Measurements from ENCODE around the gene ETV3. TPM values are rescaled to one million over a fixed set of nuclear protein-coding genes. Genes with fewer than 3 reads are reported as not detected.

Gene ETV3
- total RNA-seq, 1 experiment from 2014 or later: 22.2 TPM

DNA sequence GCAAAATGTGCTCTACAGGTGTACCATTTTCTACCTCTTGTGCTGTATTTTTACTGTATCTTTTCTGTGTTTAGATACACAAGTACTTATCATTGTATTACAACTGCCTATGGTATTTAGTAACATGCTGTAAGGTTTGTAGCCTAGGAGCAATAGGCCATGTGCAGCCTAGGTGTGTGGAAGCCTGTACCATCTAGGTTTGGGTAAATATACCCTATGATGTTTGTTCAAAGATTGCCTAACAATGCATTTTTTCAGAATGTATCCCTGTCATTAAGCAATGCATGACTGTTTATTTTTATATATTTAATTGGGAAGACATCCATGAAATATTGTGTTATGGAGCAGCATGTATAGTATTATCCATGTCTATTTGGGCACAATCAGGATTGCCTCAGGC, 49.6 kb downstream of the ETV3 start:
- ATAC-seq (no peak), DNase-seq (ENCODE audit: low read depth, low spot score) (no peak)
- intact Hi-C loops (cut with micrococcal nuclease; ENCODE audit: unreplicated experiment): no loop called here
- Histone ChIP-seq H3K4me1 (ENCODE audit: control insufficient read depth, insufficient read depth, low read length) (no peaks in the 10 kb centered on the region), H3K36me3 (ENCODE audit: control insufficient read depth, insufficient read depth, low read length) (no peaks in the 10 kb centered on the region), H3K27ac (ENCODE audit: low read length) (no peak overlapping the region), H3K4me3 (ENCODE audit: low read depth in 2 of 2, low read length in 2 of 2) (no peak overlapping the region), H3K9me3 (ENCODE audit: control insufficient read depth, insufficient read depth, low read depth, low read length) (no peaks in the 10 kb centered on the region), H3K27me3 (ENCODE audit: control insufficient read depth, insufficient read depth, low read length) (no peaks in the 10 kb centered on the region)
- in situ Hi-C loops (cut with HindIII; ENCODE audit: low pct_unique_long_range_greater_than_20kb, low sequenced_read_pairs): no loop called here
- no peak for TF ChIP-seq TCF7L2 (IDR thresholded peaks at IDR 0.05; ENCODE audit: low read depth, low read length)
- TF ChIP-seq POLR2AphosphoS5 (IDR thresholded peaks at IDR 0.05; ENCODE audit: low read depth, low read length): no peak
- TF ChIP-seq REST (IDR thresholded peaks at IDR 0.05; ENCODE audit: insufficient read depth in 1 of 2, low read depth in 2 of 2, low read length in 1 of 2): no peak
- no peak for TF ChIP-seq CTCF (IDR thresholded peaks at IDR 0.05)
- TF ChIP-seq SIN3A (IDR thresholded peaks at IDR 0.05; ENCODE audit: borderline replicate concordance, insufficient read depth, low read depth, low read length): no peak
- BruUV-seq (replicated peaks): no TSS peak
- ChIA-PET CTCF (interaction anchor here (2.6 kb wide), 1 partner anchor 67 kb away, joined by 85 read pairs; no protein-coding TSS in a partner anchor), POLR2A (no interaction called here)

DNA sequence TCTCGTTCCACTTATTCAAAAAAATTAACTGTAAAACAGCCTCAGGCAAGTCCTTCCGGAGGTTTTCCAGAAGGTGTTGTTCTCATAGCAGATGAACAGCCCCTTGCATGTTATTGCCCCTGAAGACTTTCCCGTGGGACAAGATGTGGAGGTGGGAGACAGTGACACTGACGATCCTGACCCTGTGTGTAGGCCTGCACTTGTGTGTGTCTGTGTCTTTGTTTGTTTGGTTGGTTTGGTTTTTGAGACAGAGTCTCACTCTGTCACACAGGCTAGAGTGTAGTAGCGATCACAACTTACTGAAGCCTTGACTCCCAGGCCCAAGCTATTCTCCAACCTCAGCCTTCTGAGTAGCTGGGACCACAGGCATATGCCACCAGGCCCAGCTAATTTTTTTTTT, 51.2 kb downstream of the ETV3 start:
- ChIA-PET CTCF (interaction anchor here (0.6 to 1.7 kb wide), 2 partner anchors 9 to 13 kb away, joined by 3 to 4 read pairs; no protein-coding TSS in a partner anchor), POLR2A (no interaction called here)
- Histone ChIP-seq H3K4me1 (ENCODE audit: control insufficient read depth, insufficient read depth, low read length) (no peaks in the 10 kb centered on the region), H3K9me3 (ENCODE audit: control insufficient read depth, insufficient read depth, low read depth, low read length) (no peaks in the 10 kb centered on the region), H3K4me3 (ENCODE audit: low read depth in 2 of 2, low read length in 2 of 2) (no peak overlapping the region), H3K27ac (ENCODE audit: low read length) (no peak overlapping the region), H3K36me3 (ENCODE audit: control insufficient read depth, insufficient read depth, low read length) (no peaks in the 10 kb centered on the region), H3K27me3 (ENCODE audit: control insufficient read depth, insufficient read depth, low read length) (no peaks in the 10 kb centered on the region)
- no peak for ATAC-seq
- TF ChIP-seq TCF7L2 (IDR thresholded peaks at IDR 0.05; ENCODE audit: low read depth, low read length): no peak
- no peak for TF ChIP-seq SIN3A (IDR thresholded peaks at IDR 0.05; ENCODE audit: borderline replicate concordance, insufficient read depth, low read depth, low read length)
- no peak for TF ChIP-seq REST (IDR thresholded peaks at IDR 0.05; ENCODE audit: insufficient read depth in 1 of 2, low read depth in 2 of 2, low read length in 1 of 2)
- TF ChIP-seq POLR2AphosphoS5 (IDR thresholded peaks at IDR 0.05; ENCODE audit: low read depth, low read length): no peak
- TF ChIP-seq CTCF (IDR thresholded peaks at IDR 0.05): no peak
- BruUV-seq (replicated peaks): no TSS peak
- intact Hi-C loops (cut with micrococcal nuclease; ENCODE audit: unreplicated experiment): no loop called here
- in situ Hi-C loops (cut with HindIII; ENCODE audit: low pct_unique_long_range_greater_than_20kb, low sequenced_read_pairs): no loop called here
- DNase-seq (ENCODE audit: low read depth, low spot score): no peak

All from Panc1 (cell line).